Activated CD4-positive, alpha-beta memory T cell treated with anti-CD3 and anti-CD28 coated beads for 36 hours (primary cell): ENCODE data around the gene NRG3. TPM values are rescaled to one million over a fixed set of nuclear protein-coding genes. Genes with fewer than 3 reads are reported as not detected.
"Not testable (repeated sequence)": the region's sequence is repeated elsewhere in the genome, so short reads cannot be mapped to it uniquely, and the experiment has no call there.

ENCODE experiments used
- CTCF ChIA-PET: fragments of 350-600 bp; sonication (Branson Sonifier 250); formaldehyde crosslinking; loops from one replicate; lab custom pipeline; 2021; ENCODE audit warnings: antibody characterized with exemption, inconsistent platforms; lab: Charles Lee
- POLR2A ChIA-PET: fragments of 350-600 bp; sonication (Branson Sonifier 250); formaldehyde crosslinking; loops from one replicate; lab custom pipeline; 2021; ENCODE audit warnings: antibody characterized with exemption; lab: Charles Lee
- DNase-seq: peaks from one replicate; pipeline ENCODE4 v3.0.0-alpha.2; 2020
- H3K27ac Mint-ChIP-seq: one replicate; pipeline ENCODE4 v1.8.0; 2021; ENCODE audit warnings: mixed read lengths
- H3K27me3 Mint-ChIP-seq: one replicate; pipeline ENCODE4 v1.8.0; 2021; ENCODE audit warnings: mixed read lengths
- H3K36me3 Mint-ChIP-seq: one replicate; pipeline ENCODE4 v1.8.0; 2021; ENCODE audit warnings: mixed read lengths
- H3K4me1 Mint-ChIP-seq: one replicate; pipeline ENCODE4 v1.8.0; 2021; ENCODE audit warnings: low read depth, mixed read lengths
- H3K4me3 Mint-ChIP-seq: one replicate; pipeline ENCODE4 v1.8.0; 2021; ENCODE audit warnings: mild to moderate bottlenecking, mixed read lengths
- H3K9me3 Mint-ChIP-seq: one replicate; pipeline ENCODE4 v1.8.0; 2021; ENCODE audit warnings: mixed read lengths
- intact Hi-C: fragments of 100-400 bp; cut with micrococcal nuclease; formaldehyde crosslinking; loops from one replicate; pipeline ENCODE4 v1.15.1; 2023
- total RNA-seq, 2 experiments: library from RNA; stranded (reverse); gene quantifications; one replicate each; pipeline ENCODE4 v1.2.3, GENCODE V29; 2021

Gene NRG3
- total RNA-seq, 2 experiments from 2014 or later: not detected

DNA sequence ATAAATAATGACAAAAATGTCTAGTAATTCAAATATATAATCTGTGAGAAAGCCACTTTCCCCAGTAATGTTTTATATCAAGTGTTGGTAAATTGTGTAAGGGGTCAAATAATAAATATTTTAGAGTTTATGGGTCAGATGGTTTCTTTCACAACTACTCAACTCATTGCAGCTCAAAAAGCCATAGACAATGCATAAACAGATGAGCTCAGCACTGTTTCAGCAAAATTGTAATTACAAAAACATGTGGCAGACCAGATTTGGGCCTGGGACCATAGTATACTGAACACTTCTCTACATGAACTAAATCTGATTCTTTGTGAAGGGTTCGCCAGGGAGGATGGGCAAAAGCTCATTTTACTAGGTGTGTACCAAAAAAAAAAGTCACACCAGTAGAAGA lies 460.8 kb downstream of the NRG3 start:
- no peaks in the 10 kb centered on the region for H3K27me3 Mint-ChIP-seq
- CTCF ChIA-PET: interaction anchor here (0.7 kb wide), 1 partner anchor 17 kb away, joined by 4 read pairs; no protein-coding TSS in a partner anchor
- H3K4me1 Mint-ChIP-seq: no peaks in the 10 kb centered on the region
- H3K9me3 Mint-ChIP-seq: peaks cover 15% of the 10 kb centered on the region
- no peak for DNase-seq
- POLR2A ChIA-PET: no interaction called here
- intact Hi-C loops: no loop called here
- H3K27ac Mint-ChIP-seq: no peak overlapping the region
- H3K4me3 Mint-ChIP-seq: no peak overlapping the region
- H3K36me3 Mint-ChIP-seq: no peaks in the 10 kb centered on the region

DNA sequence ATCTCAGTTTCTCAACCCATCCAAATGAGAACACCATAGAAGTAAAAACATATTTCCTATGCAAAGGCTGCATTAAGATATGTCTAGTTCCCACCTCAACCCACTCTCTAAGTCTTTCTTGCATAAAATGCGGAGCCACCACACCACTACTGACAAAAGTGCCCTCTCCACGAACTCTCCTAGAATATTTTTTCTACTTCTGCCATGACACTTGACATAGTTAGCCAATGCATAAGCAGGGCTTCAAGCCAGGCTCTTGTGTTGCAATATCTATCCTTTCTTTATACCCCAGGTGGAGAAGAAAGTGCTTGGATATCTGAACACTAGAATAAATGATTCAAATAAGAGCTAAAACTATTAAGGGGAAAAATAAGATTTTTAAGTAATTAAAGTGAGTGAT lies 465.2 kb downstream of the NRG3 start:
- Mint-ChIP-seq H3K4me3 (no peak overlapping the region), H3K27ac (no peak overlapping the region), H3K36me3 (no peaks in the 10 kb centered on the region), H3K4me1 (no peaks in the 10 kb centered on the region), H3K9me3 (peaks cover 11% of the 10 kb centered on the region), H3K27me3 (no peaks in the 10 kb centered on the region)
- intact Hi-C loops: no loop called here
- CTCF ChIA-PET: no interaction called here
- no peak for DNase-seq
- POLR2A ChIA-PET: no interaction called here

DNA sequence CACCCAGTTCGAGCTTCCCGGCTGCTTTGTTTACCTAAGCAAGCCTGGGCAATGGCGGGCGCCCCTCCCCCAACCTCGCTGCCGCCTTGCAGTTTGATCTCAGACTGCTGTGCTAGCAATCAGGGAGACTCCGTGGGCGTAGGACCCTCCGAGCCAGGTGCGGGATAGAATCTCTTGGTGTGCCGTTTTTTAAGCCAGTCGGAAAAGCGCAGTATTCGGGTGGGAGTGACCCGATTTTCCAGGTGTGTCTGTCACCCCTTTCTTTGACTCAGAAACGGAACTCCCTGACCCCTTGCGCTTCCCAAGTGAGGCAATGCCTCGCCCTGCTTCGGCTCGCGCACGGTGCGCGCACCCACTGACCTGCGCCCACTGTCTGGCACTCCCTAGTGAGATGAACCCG lies 474.6 kb downstream of the NRG3 start:
- DNase-seq, H3K9me3 Mint-ChIP-seq, intact Hi-C loops, H3K27ac Mint-ChIP-seq, H3K27me3 Mint-ChIP-seq, CTCF ChIA-PET, POLR2A ChIA-PET, H3K4me3 Mint-ChIP-seq, H3K4me1 Mint-ChIP-seq, H3K36me3 Mint-ChIP-seq: not testable (repeated sequence)

DNA sequence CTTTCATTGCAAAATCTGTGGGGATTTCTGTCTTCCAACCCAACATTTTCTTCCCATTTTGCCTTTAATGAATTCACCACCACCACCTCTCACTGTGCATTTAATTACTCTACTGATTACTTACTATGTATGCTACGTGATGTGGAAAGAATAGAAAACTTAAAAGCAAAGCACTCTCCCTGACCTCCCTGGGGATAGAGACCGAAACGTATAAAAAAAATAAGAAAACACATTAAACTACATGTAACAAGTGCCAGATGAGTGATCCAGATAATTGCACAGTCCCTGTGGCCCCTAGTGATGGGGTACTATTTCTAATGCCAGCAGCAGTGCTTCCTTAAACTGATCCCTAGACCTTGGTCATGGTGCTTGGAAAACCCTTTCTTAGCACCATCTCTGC lies 478.4 kb downstream of the NRG3 start:
- DNase-seq: no peak
- H3K27me3 Mint-ChIP-seq: no peaks in the 10 kb centered on the region
- POLR2A ChIA-PET: no interaction called here
- no peaks in the 10 kb centered on the region for H3K36me3 Mint-ChIP-seq
- H3K4me1 Mint-ChIP-seq: no peaks in the 10 kb centered on the region
- H3K9me3 Mint-ChIP-seq: peaks cover 2% of the 10 kb centered on the region
- H3K4me3 Mint-ChIP-seq: no peak overlapping the region
- CTCF ChIA-PET: no interaction called here
- intact Hi-C loops: no loop called here
- no peak overlapping the region for H3K27ac Mint-ChIP-seq

DNA sequence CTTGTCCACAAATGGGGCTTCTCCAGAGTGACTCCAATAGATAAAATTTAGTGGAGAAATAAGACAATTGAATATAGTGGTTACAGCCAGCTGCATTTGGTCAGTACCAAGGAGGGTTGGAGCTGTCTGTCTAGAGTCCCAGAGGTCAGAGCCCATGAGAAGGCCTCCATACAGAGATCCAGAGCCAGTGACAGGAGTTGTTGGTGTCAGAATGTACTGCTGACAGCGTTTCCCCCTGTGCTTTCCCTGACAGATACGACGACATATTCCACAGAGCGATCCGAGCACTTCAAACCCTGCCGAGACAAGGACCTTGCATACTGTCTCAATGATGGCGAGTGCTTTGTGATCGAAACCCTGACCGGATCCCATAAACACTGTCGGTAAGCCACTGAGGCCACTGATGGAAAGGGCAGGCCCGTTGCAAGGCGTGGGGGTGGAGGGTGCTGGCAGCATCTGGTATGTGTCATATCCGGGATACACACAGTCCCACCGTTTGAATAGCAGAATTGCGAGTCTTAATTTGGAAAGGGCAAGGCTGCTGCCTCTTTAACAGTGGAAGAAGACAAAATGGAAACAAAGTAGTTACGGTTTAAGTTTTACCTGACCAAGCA lies 483.6 kb downstream of the NRG3 start:
- intact Hi-C loops: no loop called here
- Mint-ChIP-seq H3K27me3 (no peaks in the 10 kb centered on the region), H3K36me3 (no peaks in the 10 kb centered on the region), H3K27ac (no peak overlapping the region), H3K4me1 (no peaks in the 10 kb centered on the region), H3K9me3 (peaks cover 6% of the 10 kb centered on the region), H3K4me3 (no peak overlapping the region)
- no peak for DNase-seq
- ChIA-PET CTCF (no interaction called here), POLR2A (no interaction called here)

DNA sequence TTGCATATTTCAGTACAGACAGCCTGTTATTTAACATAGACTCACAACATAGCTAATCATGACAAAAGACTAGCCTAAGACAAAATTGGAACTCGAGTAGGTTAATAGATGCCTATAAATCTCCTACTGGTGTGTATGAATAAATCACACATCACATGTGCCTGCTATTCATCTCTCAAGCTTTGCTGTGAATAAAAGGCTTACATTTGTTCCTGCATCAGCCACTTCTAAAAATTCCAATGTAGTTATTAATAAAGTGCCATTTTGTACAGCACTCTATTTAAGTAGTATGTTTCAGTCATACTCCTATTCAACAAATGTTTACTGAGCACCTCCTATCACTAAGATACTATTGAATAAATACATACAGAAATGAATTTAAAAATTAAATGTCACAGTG lies 486.3 kb downstream of the NRG3 start:
- no peak overlapping the region for H3K4me3 Mint-ChIP-seq
- ChIA-PET POLR2A (no interaction called here), CTCF (no interaction called here)
- no peaks in the 10 kb centered on the region for H3K27me3 Mint-ChIP-seq
- no peaks in the 10 kb centered on the region for H3K4me1 Mint-ChIP-seq
- no peaks in the 10 kb centered on the region for H3K36me3 Mint-ChIP-seq
- H3K27ac Mint-ChIP-seq: no peak overlapping the region
- intact Hi-C loops: no loop called here
- DNase-seq: no peak
- H3K9me3 Mint-ChIP-seq: peaks cover 4% of the 10 kb centered on the region

DNA sequence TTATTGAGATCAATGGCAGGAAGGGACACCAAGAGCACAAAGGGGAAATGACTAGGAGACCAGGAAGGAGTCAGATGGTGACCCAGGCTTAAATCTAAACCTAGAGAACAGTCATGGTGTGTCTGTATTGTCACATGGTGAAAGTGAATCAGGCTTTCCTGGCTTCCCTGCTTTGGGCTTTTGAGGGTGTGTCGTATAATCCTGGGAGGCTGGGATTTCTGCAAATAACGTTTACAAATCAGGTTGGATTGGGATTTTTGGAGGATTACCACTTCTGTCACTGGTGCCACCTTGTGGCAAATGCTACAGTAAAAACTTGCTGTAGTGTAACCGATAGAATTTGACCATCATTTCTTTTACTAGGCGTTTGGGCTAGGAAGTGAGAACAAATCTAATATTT lies 502.6 kb downstream of the NRG3 start:
- no peaks in the 10 kb centered on the region for H3K36me3 Mint-ChIP-seq
- POLR2A ChIA-PET: no interaction called here
- no peaks in the 10 kb centered on the region for H3K4me1 Mint-ChIP-seq
- no peaks in the 10 kb centered on the region for H3K27me3 Mint-ChIP-seq
- no peak for DNase-seq
- intact Hi-C loops: no loop called here
- H3K9me3 Mint-ChIP-seq: peaks cover 11% of the 10 kb centered on the region
- no peak overlapping the region for H3K27ac Mint-ChIP-seq
- CTCF ChIA-PET: no interaction called here
- H3K4me3 Mint-ChIP-seq: no peak overlapping the region

DNA sequence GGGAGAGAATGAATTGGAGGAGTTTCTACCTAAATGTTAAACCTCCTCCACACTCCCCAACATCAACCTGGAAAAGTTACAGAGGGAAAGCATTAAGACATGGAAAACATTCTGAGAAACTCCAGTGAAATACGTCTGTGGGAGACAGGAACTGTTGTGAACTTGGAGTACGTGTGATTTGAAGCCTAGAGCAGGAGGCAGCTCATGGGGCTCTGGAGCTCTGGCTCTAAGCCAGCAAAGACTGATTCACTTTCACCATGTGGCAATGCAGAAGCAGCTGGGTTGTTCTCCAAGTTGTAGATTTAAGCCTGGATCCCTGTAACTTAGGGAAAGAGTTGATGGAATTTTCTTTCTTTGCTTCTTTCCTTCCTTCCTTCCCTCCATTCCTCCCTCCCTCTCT lies 503.2 kb downstream of the NRG3 start:
- POLR2A ChIA-PET: no interaction called here
- Mint-ChIP-seq H3K9me3 (peaks cover 11% of the 10 kb centered on the region), H3K4me3 (no peak overlapping the region), H3K27me3 (no peaks in the 10 kb centered on the region), H3K36me3 (no peaks in the 10 kb centered on the region), H3K27ac (no peak overlapping the region), H3K4me1 (no peaks in the 10 kb centered on the region)
- no peak for DNase-seq
- intact Hi-C loops: no loop called here
- CTCF ChIA-PET: no interaction called here

DNA sequence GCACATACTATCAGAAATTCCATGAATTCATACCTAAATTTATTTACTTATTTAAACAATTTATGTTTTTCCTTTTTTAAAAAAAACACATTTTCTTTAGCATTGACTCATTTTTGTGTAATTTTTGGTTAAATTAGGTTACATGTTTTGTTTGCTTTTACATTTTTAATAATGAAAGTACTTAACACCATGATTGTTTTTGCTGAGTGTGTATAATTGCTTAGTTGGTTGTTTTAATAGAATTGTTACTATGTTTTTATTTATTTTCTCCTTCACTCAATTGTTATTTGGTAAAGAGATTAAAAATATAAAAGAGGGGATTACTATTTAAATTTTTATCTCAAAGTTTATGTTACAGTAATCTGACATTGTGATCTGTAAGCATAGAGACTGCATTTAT lies 508.4 kb downstream of the NRG3 start:
- no peak overlapping the region for H3K4me3 Mint-ChIP-seq
- intact Hi-C loops: no loop called here
- POLR2A ChIA-PET: no interaction called here

DNA sequence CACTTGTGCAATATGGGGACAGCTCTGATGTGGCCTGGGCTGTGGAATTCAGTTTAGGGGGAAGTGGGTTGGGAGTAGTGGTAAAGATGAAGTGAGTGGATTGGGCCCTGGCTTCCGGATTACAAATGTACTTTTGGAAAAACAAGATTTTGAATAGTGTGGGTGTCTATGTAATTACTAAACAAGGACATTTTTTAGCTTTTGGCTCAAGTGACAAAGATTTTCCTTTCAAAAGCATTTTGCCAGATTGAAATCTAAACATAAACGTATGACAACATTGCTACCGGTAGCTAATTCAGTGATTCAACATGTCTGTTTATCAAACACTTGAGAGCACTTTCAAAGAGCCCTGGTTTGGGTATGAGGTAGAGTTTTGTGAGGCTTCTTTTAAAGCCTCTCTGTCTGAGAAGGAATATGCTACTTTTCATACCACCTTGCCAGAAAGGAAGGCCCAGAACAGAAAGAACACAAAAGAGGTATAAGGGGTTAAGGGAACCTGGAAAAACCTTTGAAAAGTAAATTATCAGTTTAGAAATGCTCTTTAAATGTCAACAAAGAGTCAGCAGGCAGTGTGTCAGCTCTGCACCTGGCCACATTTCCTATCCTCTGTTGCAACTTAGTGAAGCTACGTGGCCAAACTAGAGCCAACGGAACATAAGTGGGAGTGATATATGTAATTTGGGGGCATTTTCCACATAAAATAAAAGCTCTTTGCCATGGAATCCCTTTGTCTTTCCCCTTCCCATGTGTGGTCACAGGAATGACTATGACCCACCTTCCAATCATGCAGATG lies 516.1 kb downstream of the NRG3 start:
- ChIA-PET CTCF (no interaction called here), POLR2A (no interaction called here)
- Mint-ChIP-seq H3K9me3 (no peaks in the 10 kb centered on the region), H3K27me3 (no peaks in the 10 kb centered on the region), H3K4me1 (no peaks in the 10 kb centered on the region), H3K4me3 (no peak overlapping the region), H3K36me3 (no peaks in the 10 kb centered on the region), H3K27ac (no peak overlapping the region)
- intact Hi-C loops: no loop called here
- DNase-seq: no peak

More for the DNA sequence above, 508.4 kb downstream of the NRG3 start:
- H3K27ac Mint-ChIP-seq: no peak overlapping the region
- H3K4me1 Mint-ChIP-seq: no peaks in the 10 kb centered on the region
- no peaks in the 10 kb centered on the region for H3K36me3 Mint-ChIP-seq
- DNase-seq: no peak
- H3K27me3 Mint-ChIP-seq: no peaks in the 10 kb centered on the region
- CTCF ChIA-PET: no interaction called here
- peaks cover 5% of the 10 kb centered on the region for H3K9me3 Mint-ChIP-seq

DNA sequence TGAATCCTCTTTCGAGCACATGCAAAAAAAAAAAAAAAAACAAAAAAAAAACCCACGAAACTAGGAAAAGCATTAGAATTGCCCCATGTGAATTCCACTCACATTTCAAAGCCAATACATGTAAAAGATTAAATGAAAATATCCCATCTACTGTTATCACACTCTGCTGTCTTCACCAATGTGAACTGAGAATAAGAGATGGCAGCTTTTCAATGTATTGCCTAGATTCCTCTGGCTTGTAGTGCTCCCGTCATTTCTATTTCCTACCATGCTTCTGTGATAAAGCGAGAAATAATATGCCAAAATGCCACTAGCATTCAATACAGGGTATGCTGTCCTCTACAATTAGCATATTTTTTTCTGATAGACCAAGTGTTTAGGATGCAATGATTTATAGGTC lies 517.0 kb downstream of the NRG3 start:
- no peak for DNase-seq
- no peak overlapping the region for H3K27ac Mint-ChIP-seq
- no peaks in the 10 kb centered on the region for H3K4me1 Mint-ChIP-seq
- ChIA-PET POLR2A (no interaction called here), CTCF (no interaction called here)
- no peaks in the 10 kb centered on the region for H3K27me3 Mint-ChIP-seq
- no peak overlapping the region for H3K4me3 Mint-ChIP-seq
- H3K36me3 Mint-ChIP-seq: no peaks in the 10 kb centered on the region
- no peaks in the 10 kb centered on the region for H3K9me3 Mint-ChIP-seq
- intact Hi-C loops: no loop called here

DNA sequence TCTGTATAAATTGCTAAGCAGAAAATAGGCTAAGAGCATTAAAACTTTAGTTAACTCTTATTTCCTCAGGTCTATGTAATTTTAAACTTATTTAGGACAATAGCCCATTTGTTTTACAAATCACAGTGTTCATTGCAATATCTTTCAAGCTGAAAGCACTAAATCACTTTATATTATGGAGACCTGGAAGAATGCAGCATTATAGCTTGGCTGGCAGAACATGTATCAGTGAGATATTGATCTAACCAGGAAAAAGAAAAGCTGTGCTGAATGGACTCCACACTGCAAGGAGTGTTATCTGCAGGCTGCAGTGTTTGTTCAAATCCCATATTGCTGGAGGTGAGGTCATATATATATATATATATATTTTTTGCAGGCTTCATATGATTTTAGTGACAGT lies 517.5 kb downstream of the NRG3 start:
- no peak for DNase-seq
- intact Hi-C loops: no loop called here
- ChIA-PET POLR2A (no interaction called here), CTCF (interaction anchor here (0.7 kb wide), 1 partner anchor 20 kb away, joined by 3 read pairs; no protein-coding TSS in a partner anchor)
- Mint-ChIP-seq H3K27me3 (no peaks in the 10 kb centered on the region), H3K4me3 (no peak overlapping the region), H3K9me3 (no peaks in the 10 kb centered on the region), H3K4me1 (no peaks in the 10 kb centered on the region), H3K36me3 (no peaks in the 10 kb centered on the region), H3K27ac (no peak overlapping the region)

DNA sequence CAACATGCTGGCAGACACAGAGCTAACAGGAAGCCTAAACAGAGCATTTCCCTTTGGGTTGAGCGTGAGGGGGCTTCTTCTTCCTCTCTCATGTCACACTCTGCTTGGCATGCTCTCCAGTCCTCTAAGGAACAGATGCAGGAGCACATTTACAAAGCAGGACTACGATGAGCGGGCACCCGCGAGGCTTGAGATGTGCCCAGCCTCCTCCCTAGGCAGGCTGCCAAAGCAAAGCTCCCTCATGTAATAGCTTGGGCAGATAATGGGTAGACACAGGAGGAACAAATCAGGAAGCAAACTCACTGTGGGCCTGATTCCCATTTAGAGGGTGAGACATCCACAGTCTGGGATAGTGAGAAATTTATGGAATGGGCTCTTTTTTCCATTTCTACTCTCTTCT lies 519.1 kb downstream of the NRG3 start:
- POLR2A ChIA-PET: no interaction called here
- Mint-ChIP-seq H3K27me3 (no peaks in the 10 kb centered on the region), H3K36me3 (no peaks in the 10 kb centered on the region), H3K4me1 (no peaks in the 10 kb centered on the region), H3K27ac (no peak overlapping the region), H3K4me3 (no peak overlapping the region), H3K9me3 (no peaks in the 10 kb centered on the region)
- DNase-seq: no peak
- intact Hi-C loops: no loop called here
- CTCF ChIA-PET: no interaction called here
